Measurements from ENCODE around the gene ZNF407.

Gene ZNF407

GRCh38 chr18:74609535-74609934 lies 11.9 kb downstream of the ZNF407 start:
- Histone ChIP-seq H3K36me3 (ENCODE audit: control insufficient read depth in 2 of 2, insufficient read depth in 1 of 2, low read length in 2 of 2) (no peaks in the 10 kb centered on the region), H3K4me3 (ENCODE audit: low read depth, low read length) (no peak overlapping the region), H3K4me1 (ENCODE audit: control insufficient read depth, insufficient read depth, low read length) (peaks cover 3% of the 10 kb centered on the region; the same call in 1 of the 2 replicates), H3K27ac (ENCODE audit: extremely low read depth, low read depth, low read length) (no peak overlapping the region), H3K9me3 (ENCODE audit: control insufficient read depth, insufficient read depth, low read depth, low read length) (no peaks in the 10 kb centered on the region)
- POLR2A ChIA-PET = no interaction called here
- TF ChIP-seq HOXC10 (CRISPR knock-in tag; IDR thresholded peaks at IDR 0.05) = no peak
- TF ChIP-seq ZFHX2 (tag by site-specific recombination; conservative IDR thresholded peaks at IDR 0.05) = no peak
- no peak for TF ChIP-seq ZNF654 (tag by site-specific recombination; IDR thresholded peaks at IDR 0.05; ENCODE audit: low read depth)
- no peak for TF ChIP-seq ZBTB20 (tag by site-specific recombination; IDR thresholded peaks at IDR 0.05)
- TF ChIP-seq REPIN1 (tag by site-specific recombination; IDR thresholded peaks at IDR 0.05; ENCODE audit: low read depth) = no peak
- TF ChIP-seq ZNF645 (tag by site-specific recombination; IDR thresholded peaks at IDR 0.05) = no peak
- CTCF ChIA-PET = interaction anchor here (1.5 kb wide), 1 partner anchor 11 kb away, joined by 7 read pairs; no protein-coding TSS in a partner anchor

DNA sequence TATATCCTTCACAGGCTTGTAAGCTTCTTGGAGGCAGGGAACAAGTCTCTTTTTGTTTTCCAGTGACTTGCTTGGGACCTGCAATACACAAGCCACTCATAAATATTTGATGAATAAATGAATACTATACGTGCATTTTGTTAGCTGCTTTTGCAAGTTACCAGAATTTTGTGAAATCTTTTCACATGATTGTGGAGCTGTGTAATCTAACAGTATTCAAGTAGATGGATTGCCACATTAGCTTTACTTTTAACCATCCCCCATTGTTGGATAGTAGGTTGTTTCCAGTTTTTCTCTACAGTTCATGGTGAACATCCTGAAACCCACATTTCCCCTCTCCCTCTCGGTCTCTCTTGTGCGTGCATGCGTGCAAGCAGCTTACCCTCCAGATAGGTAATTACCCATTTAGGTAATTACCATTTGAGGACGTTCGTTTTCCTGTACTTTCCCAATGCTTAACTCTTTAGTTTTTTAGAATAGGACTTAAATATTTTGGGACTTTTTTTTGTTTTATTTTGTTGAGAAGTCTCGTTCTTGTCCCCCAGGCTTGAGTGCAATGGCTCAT lies 12.5 kb downstream of the ZNF407 start:
- peaks cover 3% of the 10 kb centered on the region; the same call in 1 of the 2 replicates for H3K4me1 ChIP-seq (ENCODE audit: control insufficient read depth, insufficient read depth, low read length)
- no peak for TF ChIP-seq ZNF274 (IDR thresholded peaks at IDR 0.05; ENCODE audit: low read length)
- TF ChIP-seq ZNF274 (tag by site-specific recombination; IDR thresholded peaks at IDR 0.05; ENCODE audit: borderline replicate concordance) = no peak
- no peak for TF ChIP-seq EGR2 (tag by site-specific recombination; IDR thresholded peaks at IDR 0.05; ENCODE audit: low read depth)
- TF ChIP-seq, protein P1, sequence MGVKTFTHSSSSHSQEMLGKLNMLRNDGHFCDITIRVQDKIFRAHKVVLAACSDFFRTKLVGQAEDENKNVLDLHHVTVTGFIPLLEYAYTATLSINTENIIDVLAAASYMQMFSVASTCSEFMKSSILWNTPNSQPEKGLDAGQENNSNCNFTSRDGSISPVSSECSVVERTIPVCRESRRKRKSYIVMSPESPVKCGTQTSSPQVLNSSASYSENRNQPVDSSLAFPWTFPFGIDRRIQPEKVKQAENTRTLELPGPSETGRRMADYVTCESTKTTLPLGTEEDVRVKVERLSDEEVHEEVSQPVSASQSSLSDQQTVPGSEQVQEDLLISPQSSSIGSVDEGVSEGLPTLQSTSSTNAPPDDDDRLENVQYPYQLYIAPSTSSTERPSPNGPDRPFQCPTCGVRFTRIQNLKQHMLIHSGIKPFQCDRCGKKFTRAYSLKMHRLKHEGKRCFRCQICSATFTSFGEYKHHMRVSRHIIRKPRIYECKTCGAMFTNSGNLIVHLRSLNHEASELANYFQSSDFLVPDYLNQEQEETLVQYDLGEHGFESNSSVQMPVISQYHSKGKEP (tag by site-specific recombination; IDR thresholded peaks at IDR 0.05) = no peak
- no peak for TF ChIP-seq ZNF596 (tag by site-specific recombination; IDR thresholded peaks at IDR 0.05)
- TF ChIP-seq GFI1B (tag by site-specific recombination; IDR thresholded peaks at IDR 0.05) = no peak
- TF ChIP-seq ZNF324 (tag by site-specific recombination; IDR thresholded peaks at IDR 0.05) = no peak
- no peak for TF ChIP-seq ZSCAN23 (tag by site-specific recombination; IDR thresholded peaks at IDR 0.05)
- TF ChIP-seq ZNF785 (tag by site-specific recombination; IDR thresholded peaks at IDR 0.05) = no peak
- TF ChIP-seq, protein P2, sequence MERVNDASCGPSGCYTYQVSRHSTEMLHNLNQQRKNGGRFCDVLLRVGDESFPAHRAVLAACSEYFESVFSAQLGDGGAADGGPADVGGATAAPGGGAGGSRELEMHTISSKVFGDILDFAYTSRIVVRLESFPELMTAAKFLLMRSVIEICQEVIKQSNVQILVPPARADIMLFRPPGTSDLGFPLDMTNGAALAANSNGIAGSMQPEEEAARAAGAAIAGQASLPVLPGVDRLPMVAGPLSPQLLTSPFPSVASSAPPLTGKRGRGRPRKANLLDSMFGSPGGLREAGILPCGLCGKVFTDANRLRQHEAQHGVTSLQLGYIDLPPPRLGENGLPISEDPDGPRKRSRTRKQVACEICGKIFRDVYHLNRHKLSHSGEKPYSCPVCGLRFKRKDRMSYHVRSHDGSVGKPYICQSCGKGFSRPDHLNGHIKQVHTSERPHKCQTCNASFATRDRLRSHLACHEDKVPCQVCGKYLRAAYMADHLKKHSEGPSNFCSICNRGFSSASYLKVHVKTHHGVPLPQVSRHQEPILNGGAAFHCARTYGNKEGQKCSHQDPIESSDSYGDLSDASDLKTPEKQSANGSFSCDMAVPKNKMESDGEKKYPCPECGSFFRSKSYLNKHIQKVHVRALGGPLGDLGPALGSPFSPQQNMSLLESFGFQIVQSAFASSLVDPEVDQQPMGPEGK (tag by site-specific recombination; IDR thresholded peaks at IDR 0.05) = no peak
- no peak for TF ChIP-seq TRIM28 (IDR thresholded peaks at IDR 0.05; ENCODE audit: borderline replicate concordance, low read length)
- TF ChIP-seq IKZF3 (tag by site-specific recombination; IDR thresholded peaks at IDR 0.05) = no peak
- TF ChIP-seq ZNF501 (tag by site-specific recombination; IDR thresholded peaks at IDR 0.05) = no peak
- TF ChIP-seq ZSCAN18 (tag by site-specific recombination; IDR thresholded peaks at IDR 0.05) = no peak
- no peak for TF ChIP-seq KLF16 (tag by site-specific recombination; IDR thresholded peaks at IDR 0.05)
- no peak for TF ChIP-seq ZNF169 (tag by site-specific recombination; IDR thresholded peaks at IDR 0.05)
- TF ChIP-seq YY1 (tag by site-specific recombination; IDR thresholded peaks at IDR 0.05) = no peak
- TF ChIP-seq ZNF280D (tag by site-specific recombination; IDR thresholded peaks at IDR 0.05) = no peak
- no peak for TF ChIP-seq ZNF837 (tag by site-specific recombination; IDR thresholded peaks at IDR 0.05)
- H3K36me3 ChIP-seq (ENCODE audit: control insufficient read depth in 2 of 2, insufficient read depth in 1 of 2, low read length in 2 of 2) = no peaks in the 10 kb centered on the region
- ChIA-PET POLR2A (no interaction called here), CTCF (interaction anchor here (1.5 kb wide), 1 partner anchor 12 kb away, joined by 7 read pairs; no protein-coding TSS in a partner anchor)
- H3K27ac ChIP-seq (ENCODE audit: extremely low read depth, low read depth, low read length) = no peak overlapping the region
- H3K4me3 ChIP-seq (ENCODE audit: low read depth, low read length) = no peak overlapping the region
- no peaks in the 10 kb centered on the region for H3K9me3 ChIP-seq (ENCODE audit: control insufficient read depth, insufficient read depth, low read depth, low read length)

Measured in HEK293 (cell line).